Type B pancreatic cell (in vitro differentiated cells): ENCODE results near the gene PLA2G4F. TPM values are rescaled to one million over a fixed set of nuclear protein-coding genes. Genes with fewer than 3 reads are reported as not detected.

Experiments
- DNase-seq: peaks from one replicate; pipeline ENCODE4 v3.0.0; 2021; ENCODE audit warnings: mixed read lengths; ENCODE audit not compliant: unreplicated experiment; ENCODE audit errors: extremely low spot score
- H3K27ac Mint-ChIP-seq: 2 replicates; pipeline ENCODE4 v1.8.0; 2021; ENCODE audit warnings: mild to moderate bottlenecking, mixed read lengths
- H3K27me3 Mint-ChIP-seq: 2 replicates; pipeline ENCODE4 v1.8.0; 2021; ENCODE audit warnings: mixed read lengths
- H3K36me3 Mint-ChIP-seq: 2 replicates; pipeline ENCODE4 v1.8.0; 2021; ENCODE audit warnings: mixed read lengths
- H3K4me1 Mint-ChIP-seq: one replicate; pipeline ENCODE4 v1.8.0; 2021; ENCODE audit warnings: mixed read lengths; ENCODE audit not compliant: unreplicated experiment
- H3K4me3 Mint-ChIP-seq: 2 replicates; pipeline ENCODE4 v1.8.0; 2021; ENCODE audit warnings: mild to moderate bottlenecking, mixed read lengths
- H3K9me3 Mint-ChIP-seq: 2 replicates; pipeline ENCODE4 v1.8.0; 2021; ENCODE audit warnings: mixed read lengths
- total RNA-seq: library from RNA; stranded (reverse); gene quantifications from 2 replicates; pipeline ENCODE4 v1.2.1, GENCODE V29; 2021; ENCODE audit warnings: low replicate concordance
- TF ChIP-seq, protein P1 (sequence below): fragments of 200-600 bp; sonication (generic); conservative IDR thresholded peaks from 2 replicates; pipeline ENCODE4 v1.5.0; 2021; ENCODE audit warnings: antibody characterized with exemption, mild to moderate bottlenecking

PLA2G4F gene
- total RNA-seq, 1 donor from 2014 or later: 1.1 TPM

DNA sequence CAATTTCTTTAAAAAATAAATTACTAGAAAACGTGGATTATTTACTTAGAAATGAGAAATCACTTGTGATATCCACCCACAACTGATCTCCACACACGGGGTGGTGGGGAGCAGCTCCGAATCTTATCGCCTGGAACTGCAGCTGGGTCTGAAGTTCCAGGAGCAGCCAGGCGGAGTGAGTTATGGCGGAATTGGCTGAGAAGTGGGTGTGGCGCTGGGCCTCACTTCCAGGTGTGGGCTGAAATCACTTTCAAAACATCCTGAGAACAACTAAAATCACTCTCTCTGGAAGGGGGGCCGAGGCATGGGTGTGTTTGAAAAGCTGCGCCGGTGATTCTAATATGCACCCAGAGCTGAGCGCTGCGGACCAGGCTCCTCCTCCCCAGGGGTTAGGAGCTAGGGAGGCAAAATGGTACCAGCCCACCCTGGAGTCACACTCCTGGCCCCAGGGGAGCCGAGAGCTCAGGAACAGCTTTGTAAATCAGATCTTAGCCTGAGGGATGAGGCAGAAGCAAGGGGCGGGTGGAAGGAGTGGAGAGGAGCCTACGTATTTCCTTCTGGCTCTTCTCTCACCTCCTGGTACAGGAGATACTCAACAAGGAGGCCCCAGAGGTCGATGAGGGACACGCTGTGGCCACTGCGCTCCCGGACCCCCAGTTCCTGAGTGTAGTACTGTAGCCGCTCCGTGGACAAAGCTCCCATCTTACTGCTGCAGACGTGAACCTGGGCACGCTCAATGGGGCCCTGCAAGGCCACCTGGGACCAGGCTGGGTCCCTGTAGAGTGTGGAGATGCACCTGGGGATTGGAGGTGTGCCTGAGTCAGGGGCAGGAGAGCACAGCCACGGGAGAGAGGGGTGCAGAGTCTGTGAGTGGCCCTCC lies 9.6 kb downstream of the PLA2G4F start:
- no peaks in the 10 kb centered on the region for H3K36me3 Mint-ChIP-seq
- H3K4me1 Mint-ChIP-seq: peaks cover 17% of the 10 kb centered on the region
- no peak overlapping the region for H3K4me3 Mint-ChIP-seq
- no peaks in the 10 kb centered on the region for H3K27me3 Mint-ChIP-seq
- DNase-seq: no peak
- no peaks in the 10 kb centered on the region for H3K9me3 Mint-ChIP-seq
- TF ChIP-seq, protein P1, sequence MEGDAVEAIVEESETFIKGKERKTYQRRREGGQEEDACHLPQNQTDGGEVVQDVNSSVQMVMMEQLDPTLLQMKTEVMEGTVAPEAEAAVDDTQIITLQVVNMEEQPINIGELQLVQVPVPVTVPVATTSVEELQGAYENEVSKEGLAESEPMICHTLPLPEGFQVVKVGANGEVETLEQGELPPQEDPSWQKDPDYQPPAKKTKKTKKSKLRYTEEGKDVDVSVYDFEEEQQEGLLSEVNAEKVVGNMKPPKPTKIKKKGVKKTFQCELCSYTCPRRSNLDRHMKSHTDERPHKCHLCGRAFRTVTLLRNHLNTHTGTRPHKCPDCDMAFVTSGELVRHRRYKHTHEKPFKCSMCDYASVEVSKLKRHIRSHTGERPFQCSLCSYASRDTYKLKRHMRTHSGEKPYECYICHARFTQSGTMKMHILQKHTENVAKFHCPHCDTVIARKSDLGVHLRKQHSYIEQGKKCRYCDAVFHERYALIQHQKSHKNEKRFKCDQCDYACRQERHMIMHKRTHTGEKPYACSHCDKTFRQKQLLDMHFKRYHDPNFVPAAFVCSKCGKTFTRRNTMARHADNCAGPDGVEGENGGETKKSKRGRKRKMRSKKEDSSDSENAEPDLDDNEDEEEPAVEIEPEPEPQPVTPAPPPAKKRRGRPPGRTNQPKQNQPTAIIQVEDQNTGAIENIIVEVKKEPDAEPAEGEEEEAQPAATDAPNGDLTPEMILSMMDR: no peak
- no peak overlapping the region for H3K27ac Mint-ChIP-seq

DNA sequence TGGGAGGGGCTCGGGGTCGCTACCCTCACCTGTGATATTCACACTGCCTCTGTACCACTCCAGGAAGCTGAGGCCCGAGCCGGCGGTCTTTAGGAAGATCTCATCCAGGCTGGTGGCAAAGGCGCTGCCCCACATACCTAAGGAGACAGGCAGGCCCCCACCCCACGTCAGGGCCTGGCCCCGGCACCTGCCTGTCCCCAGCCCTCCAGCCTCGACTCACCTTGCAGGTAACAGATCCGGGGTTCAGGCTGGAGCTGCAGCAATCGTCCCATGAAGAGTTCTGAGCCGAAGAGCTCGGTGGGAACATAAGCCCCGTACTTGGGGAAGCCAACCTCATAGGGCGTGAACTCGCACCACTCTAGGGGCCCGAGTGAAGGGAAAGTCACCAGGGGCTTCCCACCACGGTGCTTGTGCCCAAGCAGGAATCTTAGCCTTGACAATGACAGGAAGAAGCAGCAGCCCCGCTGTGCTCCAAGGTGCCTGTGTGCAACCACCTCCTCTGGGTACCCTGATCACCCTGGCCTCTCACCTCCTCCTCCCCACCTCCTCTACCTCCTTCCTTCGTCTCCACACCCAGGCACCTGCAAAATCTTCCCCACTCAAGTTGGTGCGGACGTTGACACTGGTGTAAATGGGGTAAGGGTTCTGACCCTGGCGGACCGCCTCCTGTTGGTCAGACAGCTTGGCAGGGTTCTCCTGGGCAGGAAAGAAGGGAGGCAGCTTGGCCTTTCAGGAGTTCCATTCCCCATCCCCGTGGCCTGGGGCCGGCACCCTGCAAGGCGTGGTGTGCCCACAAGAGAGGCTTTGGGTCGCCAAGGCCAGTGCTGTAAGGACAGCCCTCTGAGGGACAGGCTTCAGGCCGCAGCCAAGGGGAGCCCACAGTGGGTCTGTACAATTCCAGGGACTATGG lies 10.6 kb downstream of the PLA2G4F start:
- no peaks in the 10 kb centered on the region for H3K36me3 Mint-ChIP-seq
- no peak for DNase-seq
- H3K4me1 Mint-ChIP-seq: peaks cover 7% of the 10 kb centered on the region
- H3K9me3 Mint-ChIP-seq: no peaks in the 10 kb centered on the region
- H3K27me3 Mint-ChIP-seq: no peaks in the 10 kb centered on the region
- no peak overlapping the region for H3K4me3 Mint-ChIP-seq
- TF ChIP-seq, protein P1: no peak
- no peak overlapping the region for H3K27ac Mint-ChIP-seq

DNA sequence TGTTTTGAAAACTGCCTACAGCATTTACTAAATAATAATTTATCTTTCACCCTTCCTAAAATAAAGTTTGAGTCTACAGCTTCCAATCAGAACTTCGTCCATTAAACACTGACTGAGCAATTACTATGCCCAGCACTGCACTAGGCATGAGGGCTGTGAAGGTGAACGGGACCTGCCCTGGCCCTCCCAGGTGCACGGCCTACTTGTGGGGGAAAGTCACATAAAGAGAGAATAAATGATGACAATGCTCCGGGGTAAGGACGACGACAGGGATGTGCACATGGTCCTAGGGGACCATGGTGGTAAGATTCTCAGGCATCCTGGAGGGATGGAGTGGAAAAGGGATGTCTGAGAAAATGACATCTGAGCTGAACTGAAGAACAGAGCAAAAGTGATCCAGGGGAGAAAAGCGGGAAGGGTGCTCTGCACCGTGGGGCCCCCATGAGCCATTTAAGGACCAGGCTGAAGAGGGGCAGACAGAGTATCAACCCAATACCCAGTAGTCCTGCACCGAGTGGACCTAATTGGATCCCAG lies 11.5 kb downstream of the PLA2G4F start:
- Mint-ChIP-seq H3K4me1 (peaks cover 7% of the 10 kb centered on the region), H3K9me3 (no peaks in the 10 kb centered on the region), H3K4me3 (no peak overlapping the region), H3K36me3 (no peaks in the 10 kb centered on the region), H3K27ac (no peak overlapping the region), H3K27me3 (no peaks in the 10 kb centered on the region)
- DNase-seq: no peak
- TF ChIP-seq, protein P1: no peak

DNA sequence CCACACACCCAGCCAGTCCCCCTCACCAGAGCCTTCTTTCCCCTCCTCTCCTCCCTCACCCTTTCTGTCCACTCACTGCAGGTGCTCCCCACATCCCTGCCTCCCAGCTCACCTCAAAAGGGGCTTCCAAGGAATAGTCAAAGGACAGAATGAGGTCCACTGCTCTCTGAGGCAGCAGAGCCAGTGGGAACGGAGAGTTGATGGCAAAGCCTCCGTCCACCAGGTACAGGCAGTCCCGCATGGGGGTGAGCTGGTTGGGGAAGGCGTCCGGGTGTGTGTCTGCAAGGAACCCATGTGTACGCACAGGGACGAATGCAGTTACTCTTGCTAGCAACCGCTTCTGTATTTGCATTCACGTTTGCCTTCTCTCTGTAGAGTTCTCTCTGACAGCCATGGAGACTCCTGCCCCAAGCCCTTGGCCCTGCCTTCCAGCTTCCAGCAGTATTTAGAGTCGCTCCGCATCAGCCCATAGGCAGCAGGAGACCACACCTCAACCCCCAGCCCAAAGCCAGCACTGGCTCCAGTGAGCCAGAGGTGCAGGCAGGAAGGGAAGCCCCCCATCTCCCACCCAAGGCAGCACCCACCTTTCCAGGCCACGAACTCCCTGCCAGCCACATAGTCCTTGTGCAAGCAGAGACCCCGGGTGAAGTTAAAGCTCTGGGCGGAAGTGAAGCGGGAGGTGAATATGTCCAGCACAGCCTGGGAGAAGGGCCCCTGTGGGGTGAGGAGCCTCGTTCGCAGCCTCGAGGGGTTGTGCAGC lies 12.4 kb downstream of the PLA2G4F start:
- peaks cover 4% of the 10 kb centered on the region for H3K27me3 Mint-ChIP-seq

More for the DNA sequence above, 12.4 kb downstream of the PLA2G4F start:
- Mint-ChIP-seq H3K9me3 (no peaks in the 10 kb centered on the region), H3K4me1 (peaks cover 7% of the 10 kb centered on the region), H3K4me3 (no peak overlapping the region), H3K36me3 (no peaks in the 10 kb centered on the region), H3K27ac (no peak overlapping the region)
- TF ChIP-seq, protein P1: no peak
- DNase-seq: no peak
